Measurements from ENCODE around the gene FCN2.

- TF ChIP-seq POLR2A (IDR thresholded peaks at IDR 0.05) (no peak), CTCF (IDR thresholded peaks at IDR 0.05) (no peak)
These were observed 33.3 kb downstream of the FCN2 start for GRCh38 chr9:134913713-134914500.

Measured in esophagus squamous epithelium (tissue), 4 donors.